Neural cell (in vitro differentiated cells): Measurements from ENCODE around the gene LRP5. TPM values are rescaled to one million over a fixed set of nuclear protein-coding genes. Genes with fewer than 3 reads are reported as not detected.

Experiments
- H2AFZ ChIP-seq: fragments of 200-600, 300-800 bp; sonication (generic), shearing (Covaris generic); 2 replicates; pipeline ENCODE4 v1.6.0; 2014; ENCODE audit warnings: low read depth, mild to moderate bottlenecking, antibody characterized with exemption, low read length, moderate library complexity
- H3F3A ChIP-seq: fragments of 200-600 bp; shearing (Covaris generic); 2 replicates; pipeline ENCODE4 v1.6.1; 2016; ENCODE audit warnings: mild to moderate bottlenecking, moderate library complexity, mixed read lengths, antibody characterized with exemption, low read length; ENCODE audit not compliant: insufficient read depth, poor library complexity, severe bottlenecking
- H3K27ac ChIP-seq: fragments of 200-600, 300-800 bp; sonication (generic), shearing (Covaris generic); 2 replicates; pipeline ENCODE4 v1.5.1; 2014; ENCODE audit warnings: mild to moderate bottlenecking, low read length, moderate library complexity
- H3K27me3 ChIP-seq: fragments of 300-800, 200-600 bp; sonication (generic), shearing (Covaris generic); 2 replicates; pipeline ENCODE4 v1.6.0; 2014; ENCODE audit warnings: mild to moderate bottlenecking, low read depth, low read length, moderate library complexity; ENCODE audit not compliant: insufficient read depth
- H3K36me3 ChIP-seq: fragments of 300-800, 200-600 bp; sonication (generic), shearing (Covaris generic); 2 replicates; pipeline ENCODE4 v1.5.1; 2014; ENCODE audit warnings: mild to moderate bottlenecking, antibody characterized with exemption, low read length, moderate library complexity; ENCODE audit not compliant: insufficient read depth
- H3K4me2 ChIP-seq: fragments of 300-800, 200-600 bp; sonication (generic), shearing (Covaris generic); 2 replicates; pipeline ENCODE4 v1.6.0; 2014; ENCODE audit warnings: mild to moderate bottlenecking, low read length
- H3K4me3 ChIP-seq: fragments of 300-800, 200-600 bp; sonication (generic), shearing (Covaris generic); 2 replicates; pipeline ENCODE4 v1.5.1; 2014; ENCODE audit warnings: mild to moderate bottlenecking, low read length, moderate library complexity
- H3K79me2 ChIP-seq: fragments of 200-600 bp; shearing (Covaris generic); replicated peaks from 2 replicates; pipeline ENCODE4 v1.6.0; 2014; ENCODE audit warnings: mild to moderate bottlenecking, low read length, moderate library complexity; ENCODE audit not compliant: insufficient read depth
- H3K9ac ChIP-seq: fragments of 300-800, 200-600 bp; sonication (generic), shearing (Covaris generic); 2 replicates; pipeline ENCODE4 v1.6.1; 2016; ENCODE audit warnings: mild to moderate bottlenecking, low read length, mixed read lengths
- H3K9me2 ChIP-seq: fragments of 200-600 bp; shearing (Covaris generic); 2 replicates; pipeline ENCODE4 v1.6.1; 2016; ENCODE audit warnings: mild to moderate bottlenecking, low read length, mixed read lengths; ENCODE audit not compliant: insufficient read depth
- H3K9me3 ChIP-seq: fragments of 200-600, 300-800 bp; sonication (generic), shearing (Covaris generic); 2 replicates; pipeline ENCODE4 v1.6.1; 2016; ENCODE audit warnings: mild to moderate bottlenecking, mixed run types, low read length, moderate library complexity, mixed read lengths
- H4K20me1 ChIP-seq: fragments of 200-600 bp; shearing (Covaris generic); 2 replicates; pipeline ENCODE4 v1.6.1; 2016; ENCODE audit warnings: mild to moderate bottlenecking, mixed run types; ENCODE audit not compliant: insufficient read depth
- CTCF ChIP-seq: fragments of 450-650 bp; IDR thresholded peaks from 2 replicates; pipeline ENCODE4 v1.5.1; 2014; ENCODE audit warnings: antibody characterized with exemption, mild to moderate bottlenecking, moderate library complexity; ENCODE audit not compliant: poor library complexity, severe bottlenecking
- EP300 ChIP-seq: fragments of 450-650 bp; conservative IDR thresholded peaks from 2 replicates; pipeline ENCODE4 v1.6.1; 2014; ENCODE audit warnings: antibody characterized with exemption, mild to moderate bottlenecking, moderate library complexity; ENCODE audit not compliant: poor library complexity, severe bottlenecking
- EZH2 ChIP-seq: fragments of 200-600, 300-800 bp; shearing (Covaris generic), sonication (generic); IDR thresholded peaks from 2 replicates; pipeline ENCODE4 v1.6.1; 2014; ENCODE audit warnings: antibody characterized with exemption, low read length, borderline replicate concordance, mild to moderate bottlenecking; ENCODE audit not compliant: insufficient read depth, poor library complexity, severe bottlenecking
- MXI1 ChIP-seq: fragments of 450-650 bp; conservative IDR thresholded peaks from 2 replicates; pipeline ENCODE4 v1.6.1; 2014; ENCODE audit warnings: antibody characterized with exemption, mild to moderate bottlenecking; ENCODE audit not compliant: poor library complexity, severe bottlenecking
- POLR2AphosphoS5 ChIP-seq: IDR thresholded peaks from 2 replicates; pipeline ENCODE4 v1.6.1; 2012
- RAD21 ChIP-seq: fragments of 450-650 bp; conservative IDR thresholded peaks from 2 replicates; pipeline ENCODE4 v1.6.1; 2014; ENCODE audit warnings: antibody characterized with exemption, mild to moderate bottlenecking, moderate library complexity
- REST ChIP-seq: IDR thresholded peaks from 2 replicates; pipeline ENCODE4 v1.6.1; 2012; ENCODE audit warnings: borderline replicate concordance
- SMC3 ChIP-seq: fragments of 450-650 bp; conservative IDR thresholded peaks from 2 replicates; pipeline ENCODE4 v1.6.1; 2014; ENCODE audit warnings: antibody characterized with exemption, mild to moderate bottlenecking, moderate library complexity; ENCODE audit not compliant: poor library complexity
- TAF1 ChIP-seq: IDR thresholded peaks from 2 replicates; pipeline ENCODE4 v1.6.1; 2012; ENCODE audit warnings: low read depth
- polyA plus RNA-seq: library from polyadenylated mRNA; depleted of rRNA; stranded (reverse); fragments of >200 nt; gene quantifications from 2 replicates; pipeline ENCODE4 v1.2.3, GENCODE V29; 2014

Gene LRP5
- polyA plus RNA-seq, 1 donor from 2014 or later = 3.0 TPM

GRCh38 chr11:68375766-68376165 is 63.4 kb downstream of the LRP5 start:
- H3K9me3 ChIP-seq = no peaks in the 10 kb centered on the region
- no peaks in the 10 kb centered on the region for H3K9me2 ChIP-seq
- no peak overlapping the region for H3K4me3 ChIP-seq
- no peak overlapping the region for H3K9ac ChIP-seq
- no peaks in the 10 kb centered on the region for H3K36me3 ChIP-seq
- no peaks in the 10 kb centered on the region for H3K27me3 ChIP-seq
- H3K79me2 ChIP-seq = no peaks in the 10 kb centered on the region
- H3K27ac ChIP-seq = no peak overlapping the region
- no peaks in the 10 kb centered on the region for H4K20me1 ChIP-seq
- H2AFZ ChIP-seq = no peak overlapping the region
- no peak overlapping the region for H3K4me2 ChIP-seq
- TF ChIP-seq CTCF = no peak
- no peak for TF ChIP-seq TAF1
- no peak for TF ChIP-seq POLR2AphosphoS5
- no peak for TF ChIP-seq SMC3
- no peaks in the 10 kb centered on the region for H3F3A ChIP-seq

GRCh38 chr11:68377389-68377795 is 65.0 kb downstream of the LRP5 start:
- H3K27me3 ChIP-seq = no peaks in the 10 kb centered on the region

More at GRCh38 chr11:68377389-68377795, 65.0 kb downstream of the LRP5 start:
- Histone ChIP-seq H3K9me3 (no peaks in the 10 kb centered on the region), H3K9ac (no peak overlapping the region), H3K36me3 (no peaks in the 10 kb centered on the region), H3K9me2 (no peaks in the 10 kb centered on the region), H3K27ac (no peak overlapping the region), H2AFZ (no peak overlapping the region), H3K4me2 (no peak overlapping the region), H4K20me1 (no peaks in the 10 kb centered on the region), H3F3A (no peaks in the 10 kb centered on the region), H3K4me3 (no peak overlapping the region), H3K79me2 (no peaks in the 10 kb centered on the region)
- no peak for TF ChIP-seq MXI1
- TF ChIP-seq EP300 = no peak
- TF ChIP-seq REST = no peak
- no peak for TF ChIP-seq RAD21
- TF ChIP-seq SMC3 = no peak
- TF ChIP-seq CTCF = no peak
- TF ChIP-seq POLR2AphosphoS5 = no peak
- no peak for TF ChIP-seq EZH2
- TF ChIP-seq TAF1 = no peak
